GM21576 (cell line): ENCODE results near the gene PLK5.

Experiments
- ATAC-seq: cut with Tn5 transposase; IDR thresholded peaks from one replicate; pipeline ENCODE4 v1.9.1; 2021; ENCODE audit warnings: mild to moderate bottlenecking, moderate library complexity; ENCODE audit not compliant: unreplicated experiment

Gene PLK5

GRCh38 chr19:1554968-1555367, 31.1 kb downstream of the PLK5 start:
- no peak for ATAC-seq

DNA sequence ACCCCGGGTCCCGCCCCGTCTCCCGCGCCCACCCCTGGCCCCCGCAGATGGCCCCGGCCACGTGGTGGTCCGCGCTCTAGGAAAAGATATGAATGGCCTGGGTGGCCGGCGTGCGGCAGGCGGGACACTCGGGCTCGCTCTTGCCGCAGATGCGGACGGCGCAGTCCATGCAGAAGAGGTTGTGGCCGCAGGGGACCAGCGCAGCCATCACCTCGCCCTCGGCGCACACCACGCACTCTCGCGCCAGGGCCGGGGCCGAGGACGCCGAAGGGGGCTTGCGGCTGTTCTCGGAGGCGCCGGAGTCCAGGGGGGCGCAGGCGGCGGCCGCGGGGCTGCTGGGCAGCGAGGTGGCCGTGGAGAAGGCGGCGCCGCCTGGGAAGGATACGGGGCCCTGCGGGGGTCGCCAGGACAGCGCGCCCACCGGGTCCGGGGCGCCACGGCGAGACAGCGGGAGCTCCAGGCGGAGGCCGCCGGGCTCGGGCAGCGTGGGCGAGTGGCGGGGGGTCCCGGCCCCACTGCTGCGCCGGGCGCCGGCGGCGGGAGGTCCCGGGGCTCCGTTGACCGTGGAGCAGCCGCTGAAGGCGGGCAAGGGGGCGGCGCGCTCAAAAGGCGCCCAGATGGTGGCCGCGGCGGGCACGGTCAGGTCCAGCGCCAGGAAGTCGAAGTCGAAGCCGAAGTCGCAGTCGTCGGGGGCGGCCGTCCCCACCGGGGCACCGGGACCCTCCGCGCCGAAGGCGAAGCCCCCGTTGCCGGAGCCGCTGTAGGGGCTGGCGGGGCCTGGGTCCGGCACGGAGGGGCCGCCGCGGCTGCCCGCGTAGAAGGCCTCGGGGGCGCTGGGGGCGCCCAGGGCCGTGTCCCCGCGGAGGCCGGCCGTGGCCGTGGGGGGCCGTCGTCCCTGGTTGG, 31.9 kb downstream of the PLK5 start:
- ATAC-seq: no peak

GRCh38 chr19:1556390-1557070, 32.7 kb downstream of the PLK5 start:
- ATAC-seq: no peak

DNA sequence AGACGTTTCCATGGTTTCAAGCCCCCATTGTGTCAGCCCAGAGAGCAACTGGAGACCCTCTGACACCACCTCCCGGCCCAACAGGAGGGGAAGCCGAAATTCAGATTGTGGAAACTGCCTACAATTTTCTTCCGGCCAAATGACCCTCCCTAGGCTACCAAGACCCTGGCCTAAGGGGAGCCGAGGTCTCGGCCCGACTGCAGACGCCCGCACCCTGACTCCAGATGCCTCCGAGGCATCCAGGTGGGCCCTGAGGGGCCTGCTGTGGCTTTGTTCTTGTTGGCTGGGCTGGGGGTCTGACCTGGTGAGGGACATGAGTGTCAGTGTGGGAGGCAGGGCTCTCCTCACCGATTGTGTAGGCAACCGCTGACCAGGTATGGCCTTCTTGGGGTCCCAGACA, 34.7 kb downstream of the PLK5 start:
- no peak for ATAC-seq

DNA sequence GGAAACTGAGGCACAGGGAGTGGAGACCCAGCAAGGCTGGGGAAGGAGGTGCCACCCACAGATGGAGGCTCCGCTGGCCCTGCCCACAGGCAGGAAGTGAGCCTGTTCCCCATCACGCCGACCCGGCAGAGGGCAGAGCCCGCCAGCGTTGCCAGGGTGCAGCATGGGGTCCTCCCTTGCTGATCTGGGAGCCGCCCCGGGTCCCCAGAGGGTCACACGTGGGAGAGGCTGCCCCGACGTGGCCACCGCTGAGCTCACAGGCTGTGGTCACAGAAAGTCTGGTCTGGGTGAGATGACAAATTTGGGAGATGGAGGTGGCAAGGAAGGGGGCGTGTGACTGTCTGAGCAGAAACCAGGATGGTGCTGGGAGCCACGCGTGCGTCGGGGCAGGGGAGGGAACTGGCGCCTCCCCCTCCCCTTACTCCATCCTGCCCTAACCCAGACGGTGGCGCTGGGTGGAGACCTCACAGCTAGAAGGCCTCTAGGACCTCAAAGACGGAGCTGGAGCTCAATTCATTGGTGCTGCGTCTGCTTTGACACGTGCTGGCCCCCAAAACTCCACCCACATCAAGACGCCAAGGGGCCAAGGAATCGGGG, 36.5 kb downstream of the PLK5 start:
- no peak for ATAC-seq

DNA sequence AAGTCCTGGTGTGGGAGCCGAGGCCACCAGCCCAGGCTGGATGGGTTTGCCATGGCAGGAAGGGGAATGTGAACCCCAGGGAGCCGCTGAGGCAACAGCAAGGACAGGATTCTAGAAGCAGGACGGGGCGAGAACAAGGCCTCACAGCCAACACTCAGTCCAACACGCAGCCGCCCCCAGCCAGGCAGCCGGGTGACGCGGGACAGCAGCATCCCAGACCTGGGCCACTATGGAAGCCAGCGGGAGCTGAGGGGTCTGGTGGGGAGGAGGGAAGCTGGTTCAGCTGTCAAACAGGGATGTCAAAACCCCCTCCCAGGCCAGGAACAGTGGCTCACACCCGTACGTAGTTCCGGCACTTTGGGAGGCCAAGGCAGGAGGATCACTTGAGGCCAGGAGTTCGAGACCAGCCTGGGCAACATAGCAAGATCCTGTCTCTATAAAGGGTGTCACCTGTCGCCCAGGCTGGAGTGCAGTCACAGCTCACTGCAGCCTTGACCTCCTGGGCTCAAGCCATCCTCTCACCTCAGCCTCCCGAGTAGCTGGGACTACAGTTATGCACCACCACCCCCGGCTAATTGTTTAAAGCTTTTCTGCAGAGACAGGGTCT, 37.5 kb downstream of the PLK5 start:
- no peak for ATAC-seq

DNA sequence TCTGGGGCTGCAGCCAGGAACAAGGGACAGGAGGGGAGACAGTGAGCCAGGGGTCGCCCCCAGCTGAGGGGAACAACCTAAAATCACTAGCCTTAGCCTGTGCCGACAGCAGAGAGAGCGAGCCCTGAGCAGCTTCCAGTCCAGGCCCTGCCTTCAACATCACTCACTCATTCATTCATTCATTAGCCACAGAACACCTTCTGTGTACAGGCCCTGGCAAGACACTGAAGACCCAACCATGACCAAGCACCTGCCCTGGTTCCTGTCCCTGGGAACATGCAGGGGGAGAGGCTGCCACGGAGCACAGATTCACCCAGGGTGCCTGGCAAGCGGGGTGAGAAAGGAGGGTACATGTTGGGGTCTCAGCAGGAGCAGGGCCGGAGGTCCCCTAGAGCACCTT, 39.4 kb downstream of the PLK5 start:
- no peak for ATAC-seq

DNA sequence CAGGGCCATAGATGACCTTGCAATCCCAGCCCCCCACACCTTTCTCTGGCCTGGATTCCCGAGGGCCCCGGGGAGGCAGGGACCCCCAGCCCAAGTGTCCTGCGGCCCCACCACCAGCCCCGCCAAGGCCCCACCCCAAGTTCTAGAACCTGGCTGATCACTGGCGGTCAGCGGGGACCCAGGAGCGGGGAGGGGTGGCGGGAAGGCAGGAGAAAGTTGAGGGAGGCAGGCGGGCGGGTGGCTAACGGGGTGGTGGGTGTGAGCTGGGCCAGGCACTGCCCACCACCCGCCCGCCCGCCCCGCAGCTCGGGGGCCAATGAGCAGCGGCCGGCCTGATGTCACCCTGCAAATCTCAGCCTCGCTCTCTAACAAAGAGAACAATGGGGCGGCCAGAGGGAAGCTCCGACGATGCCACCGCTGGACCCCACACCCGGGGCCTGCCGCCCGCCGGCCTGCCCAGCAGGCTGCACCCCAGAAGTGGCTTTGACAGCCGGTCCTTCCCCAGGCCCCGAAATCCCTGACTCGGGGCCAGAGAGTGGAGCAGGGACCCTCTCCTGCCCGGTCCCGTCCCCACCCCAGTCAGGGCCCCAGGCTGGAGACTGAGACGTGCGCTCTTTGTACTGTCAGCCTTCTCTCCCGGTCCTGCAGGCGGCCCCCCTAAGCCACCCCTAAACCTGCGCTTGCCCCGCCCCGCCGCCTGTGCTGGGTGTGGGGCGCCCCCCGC, 42.7 kb downstream of the PLK5 start:
- ATAC-seq: no peak

- ATAC-seq: no peak
Observed at GRCh38 chr19:1567116-1567847, 43.4 kb downstream of the PLK5 start.

DNA sequence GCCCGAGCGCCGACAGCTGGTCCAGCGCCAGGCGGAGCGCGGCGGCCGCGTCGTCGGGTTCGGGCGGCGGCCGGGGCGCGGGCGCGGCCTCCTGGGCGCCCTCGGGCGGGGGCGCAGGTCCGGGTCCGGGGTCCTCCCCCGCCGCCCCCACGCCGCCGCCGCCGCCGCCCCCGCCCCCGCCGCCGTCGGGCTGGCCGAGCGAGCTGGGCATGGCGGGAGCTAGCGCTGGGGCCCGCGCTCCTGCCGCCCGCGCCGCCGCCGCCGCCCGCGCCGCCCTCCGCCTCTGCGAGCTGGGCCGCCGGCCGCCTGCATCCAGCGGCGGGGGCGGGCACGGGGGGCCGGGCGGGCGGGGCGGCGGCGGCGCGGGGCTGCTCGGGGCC, 44.0 kb downstream of the PLK5 start:
- ATAC-seq: no peak

DNA sequence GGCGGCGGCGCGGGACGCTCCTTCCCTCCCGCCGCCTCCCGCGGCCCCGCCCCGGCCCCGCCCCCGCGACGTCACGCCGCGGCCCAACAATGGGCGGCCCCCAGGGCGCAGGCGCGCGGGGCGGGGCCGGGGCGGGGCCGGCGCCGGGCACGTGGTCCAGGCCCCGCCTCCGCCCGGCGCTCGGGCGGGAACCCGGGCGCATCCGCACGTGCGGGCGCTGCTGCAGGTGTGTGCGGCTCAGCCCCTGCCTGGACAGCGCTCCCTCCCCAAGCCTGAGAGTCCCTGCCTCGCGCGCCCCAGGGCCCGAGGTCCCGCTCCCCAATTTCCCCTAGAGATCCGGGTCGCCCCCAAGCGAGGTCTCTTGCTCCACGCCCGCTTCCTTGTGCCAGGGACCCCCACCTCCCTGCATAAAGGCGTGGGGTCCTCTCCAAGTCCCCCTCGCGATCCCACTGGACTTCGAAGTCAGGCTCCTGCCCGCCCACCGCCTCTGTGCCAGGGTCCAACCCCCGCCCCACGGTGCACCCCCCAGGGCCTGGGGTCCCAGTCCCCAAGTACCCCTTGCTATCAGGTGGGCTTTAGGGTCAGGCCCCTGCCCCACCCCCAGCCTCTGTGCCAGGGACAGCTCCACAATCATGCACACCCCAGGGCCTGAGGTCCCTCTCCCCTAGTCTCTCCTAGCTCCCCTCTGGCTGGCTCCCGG, 44.6 kb downstream of the PLK5 start, which contains the start of gene MEX3D:
MEX3D (minus strand) TSS at position 6 of the 700 bp plus-strand sequence. CDS start 267 bp downstream, outside the sequence.
- ATAC-seq: no peak

DNA sequence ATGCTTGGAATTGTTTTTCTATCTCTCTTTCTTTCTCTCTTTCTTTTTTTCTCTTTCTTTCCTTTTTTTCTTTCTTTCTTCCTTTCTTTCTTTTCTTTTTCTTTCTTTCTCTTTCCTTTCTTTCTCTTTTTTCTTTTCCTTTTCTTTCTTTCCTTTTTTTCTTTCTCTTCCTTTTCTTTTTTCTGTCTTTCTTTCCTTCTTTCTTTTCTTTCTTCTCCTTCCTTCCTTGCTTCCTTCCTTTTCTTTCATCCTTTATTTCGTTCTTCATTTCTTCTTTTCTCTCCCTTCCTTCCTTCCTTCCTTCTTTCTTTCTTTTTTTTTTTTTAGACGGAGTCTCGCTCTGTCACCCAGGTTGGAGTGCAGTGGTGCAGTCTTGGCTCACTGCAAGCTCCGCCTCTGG, 46.1 kb downstream of the PLK5 start:
- ATAC-seq: no peak

- no peak for ATAC-seq
Observed at GRCh38 chr19:1570836-1571235, 47.0 kb downstream of the PLK5 start.

- no peak for ATAC-seq
Observed at GRCh38 chr19:1571358-1571757, 47.5 kb downstream of the PLK5 start.

DNA sequence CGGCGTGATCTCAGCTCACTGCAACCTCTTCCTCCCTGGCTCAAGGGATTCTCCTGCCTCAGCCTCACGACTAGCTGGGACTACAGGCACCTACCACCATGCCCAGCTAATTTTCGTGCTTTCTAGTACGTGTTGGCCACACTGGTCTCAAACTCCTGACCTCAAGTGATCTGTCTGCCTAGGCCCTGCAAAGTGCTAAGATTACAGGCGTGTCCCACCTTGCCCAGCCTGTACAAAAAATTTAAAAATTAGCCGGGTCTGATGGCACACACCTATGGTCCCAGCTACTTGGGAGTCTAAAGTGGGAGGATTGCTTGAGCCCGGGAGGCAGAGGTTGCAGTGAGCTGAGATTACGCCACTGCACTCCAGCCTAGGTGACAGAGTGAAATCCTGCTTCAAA, 48.9 kb downstream of the PLK5 start:
- no peak for ATAC-seq

DNA sequence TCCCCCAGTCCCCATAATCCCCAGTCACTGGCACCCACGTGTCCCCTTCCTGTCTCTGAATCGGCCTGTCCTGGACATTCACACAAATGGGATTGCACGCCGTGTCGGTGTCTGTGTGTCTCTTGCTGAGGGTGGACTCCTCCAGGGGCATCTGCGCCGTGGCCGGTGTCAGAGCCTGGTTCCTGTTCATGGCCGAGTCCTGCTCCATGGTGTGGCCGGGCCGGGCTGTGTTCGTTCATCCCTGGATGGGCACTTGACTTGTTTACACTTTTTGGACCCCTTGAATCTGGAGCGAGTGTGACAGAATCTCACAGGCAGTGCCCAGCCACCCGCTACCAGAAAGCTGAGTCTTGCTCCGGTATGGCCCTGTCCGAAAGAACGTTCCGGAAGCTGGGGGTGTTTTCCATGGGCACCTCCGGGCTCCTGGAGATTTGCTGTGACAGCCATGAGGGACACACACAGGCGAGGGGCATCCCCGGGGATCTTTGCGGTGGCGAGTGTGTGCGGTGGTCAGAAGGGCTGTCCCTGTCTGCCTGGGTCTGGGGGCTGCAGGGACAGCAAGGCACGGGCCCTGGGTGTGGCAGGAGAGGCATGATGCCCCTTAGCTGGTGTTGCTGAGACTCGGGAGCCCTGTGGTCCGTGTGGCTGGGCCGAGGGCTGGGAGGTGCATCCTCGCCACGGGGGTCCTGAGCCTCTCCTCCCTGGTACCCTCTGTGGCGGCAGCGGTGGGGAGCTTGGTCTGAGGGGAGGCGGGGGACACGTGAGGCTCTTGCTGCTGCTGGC, 50.7 kb downstream of the PLK5 start:
- no peak for ATAC-seq

DNA sequence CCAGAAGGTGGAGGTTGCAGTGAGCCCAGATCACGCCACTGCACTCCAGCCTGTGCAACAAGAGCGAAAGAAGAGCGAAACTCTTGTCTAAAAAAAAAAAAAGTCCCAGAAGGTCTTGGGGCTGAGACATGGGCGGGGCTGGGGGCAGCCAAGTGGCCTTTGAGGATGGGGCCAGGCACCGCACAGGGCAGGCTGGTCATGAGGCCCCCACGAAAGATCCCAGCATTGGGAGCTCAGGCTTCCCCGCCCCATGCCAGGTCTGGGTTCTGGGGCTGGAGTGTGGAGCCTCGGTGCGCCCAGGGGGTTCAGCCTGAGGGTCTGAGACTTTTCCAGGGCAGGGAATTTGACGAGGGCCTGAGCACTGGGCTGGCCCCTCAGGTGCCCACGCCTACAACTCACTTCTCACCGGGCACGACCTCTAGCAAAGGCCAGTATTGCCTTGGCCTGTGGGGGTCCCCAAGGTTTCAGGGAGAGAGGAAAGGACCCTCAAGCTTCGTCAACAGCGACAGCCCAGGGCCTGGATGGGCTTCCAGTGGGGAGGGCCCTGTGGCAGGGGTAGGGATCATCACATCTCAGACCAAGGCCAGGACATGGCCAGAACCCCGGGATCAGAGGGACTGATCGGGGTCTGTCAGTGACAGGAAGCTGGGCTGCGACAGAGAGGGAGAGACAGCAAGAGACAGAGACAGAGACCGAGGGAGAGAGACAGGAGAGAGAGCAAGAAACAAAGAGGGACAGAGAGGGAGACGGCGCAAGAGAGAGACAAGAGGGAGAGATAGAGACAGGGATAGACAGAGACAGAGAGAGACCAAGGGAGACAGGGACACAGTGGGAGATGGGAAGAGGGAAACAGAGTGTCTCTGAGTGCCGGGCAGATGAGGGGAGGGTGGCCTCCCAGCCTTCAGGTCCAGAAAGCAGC, 51.7 kb downstream of the PLK5 start:
- ATAC-seq: no peak
